GM18951 (cell line): Measurements from ENCODE around the gene PCNX1.
"Not testable (repeated sequence)": the region's sequence is repeated elsewhere in the genome, so short reads cannot be mapped to it uniquely, and the experiment has no call there.

Experiments
- POLR2A ChIP-seq: IDR thresholded peaks from 4 replicates; pipeline ENCODE4 v1.6.1; 2011; ENCODE audit warnings: mild to moderate bottlenecking; ENCODE audit not compliant: insufficient read length, insufficient read depth; ENCODE audit errors: extremely low read depth
- in situ Hi-C: fragments of 300-500 bp; cut with MboI; formaldehyde crosslinking; loops from one replicate; pipeline ENCODE4 v1.12.0; 2022; ENCODE audit warnings: low sequenced_read_pairs, mixed read lengths, inconsistent platforms; ENCODE audit not compliant: unreplicated experiment

The PCNX1 gene

GRCh38 chr14:71031000-71031399, 123.7 kb downstream of the PCNX1 start:
- no peak for TF ChIP-seq POLR2A
- in situ Hi-C loops, result no loop called here

DNA sequence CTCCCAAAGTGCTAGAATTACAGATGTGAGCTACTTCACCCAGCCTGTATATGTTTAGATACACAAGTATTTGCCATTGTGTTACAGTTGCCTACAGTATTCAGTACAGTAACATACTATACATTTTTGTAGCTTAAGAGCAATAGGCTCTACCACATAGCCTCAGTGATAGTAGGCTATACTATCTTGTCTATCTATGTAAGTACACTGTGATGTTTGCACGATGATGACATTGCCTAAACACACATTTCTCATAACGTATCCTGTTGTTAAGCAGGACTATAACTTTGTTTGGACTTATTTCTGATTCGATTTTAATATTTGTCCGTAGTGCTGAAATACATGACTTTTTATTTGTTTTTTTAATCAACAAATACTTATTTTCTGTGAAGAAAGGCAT, 129.2 kb downstream of the PCNX1 start:
- in situ Hi-C loops, result no loop called here
- TF ChIP-seq POLR2A, result no peak

DNA sequence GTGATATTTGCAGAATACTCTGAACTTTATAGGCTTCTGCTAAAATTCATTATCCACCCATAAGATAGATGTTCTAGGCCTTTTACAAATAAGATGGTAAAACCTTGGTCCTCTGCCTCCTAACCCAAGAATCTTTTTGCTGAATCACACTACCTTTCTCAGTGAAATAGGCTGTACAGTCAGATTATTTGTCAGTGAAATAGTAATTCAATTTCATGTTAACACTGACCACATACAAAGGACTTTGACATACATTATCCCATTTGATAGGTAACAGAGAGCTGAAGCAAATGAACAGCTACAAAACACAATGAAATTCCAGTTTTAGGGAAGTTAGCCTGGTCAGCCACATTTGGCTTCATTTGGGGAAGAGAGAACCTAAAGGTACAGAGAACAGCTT, 141.1 kb downstream of the PCNX1 start:
- in situ Hi-C loops, result no loop called here
- TF ChIP-seq POLR2A, result no peak

GRCh38 chr14:71049435-71050133, 142.3 kb downstream of the PCNX1 start:
- in situ Hi-C loops, result no loop called here
- TF ChIP-seq POLR2A, result no peak

DNA sequence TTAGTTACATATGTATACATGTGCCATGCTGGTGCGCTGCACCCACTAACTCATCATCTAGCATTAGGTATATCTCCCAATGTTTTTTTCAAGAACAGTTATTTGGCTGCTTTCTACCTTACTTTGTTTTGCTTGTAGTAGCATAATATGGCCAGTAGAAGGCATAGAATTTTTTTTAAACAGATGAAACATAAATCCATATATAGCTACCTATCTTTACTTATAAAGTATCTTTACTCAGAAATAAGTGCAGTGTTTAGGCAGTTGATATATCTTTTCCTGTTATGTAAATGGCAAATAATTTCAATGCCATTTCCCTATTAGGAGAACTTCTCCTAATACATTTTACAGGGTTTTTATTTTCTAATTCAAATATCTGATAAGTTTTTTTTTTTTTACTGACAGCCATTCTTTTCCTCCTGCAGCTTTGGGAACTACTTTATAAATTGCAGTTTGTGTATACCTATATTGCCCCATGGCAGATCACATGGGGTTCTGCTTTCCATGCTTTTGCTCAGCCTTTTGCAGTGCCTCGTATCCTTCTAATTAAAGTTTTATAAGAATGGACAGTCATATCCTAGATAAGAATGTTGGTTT, 143.1 kb downstream of the PCNX1 start:
- in situ Hi-C loops, result no loop called here

GRCh38 chr14:71054706-71055105, 147.4 kb downstream of the PCNX1 start:
- in situ Hi-C loops, result no loop called here

More for the DNA sequence above, 143.1 kb downstream of the PCNX1 start:
- TF ChIP-seq POLR2A, result no peak

GRCh38 chr14:71056168-71056567, 148.9 kb downstream of the PCNX1 start:
- in situ Hi-C loops, result no loop called here
- no peak for TF ChIP-seq POLR2A

More at GRCh38 chr14:71054706-71055105, 147.4 kb downstream of the PCNX1 start:
- no peak for TF ChIP-seq POLR2A

DNA sequence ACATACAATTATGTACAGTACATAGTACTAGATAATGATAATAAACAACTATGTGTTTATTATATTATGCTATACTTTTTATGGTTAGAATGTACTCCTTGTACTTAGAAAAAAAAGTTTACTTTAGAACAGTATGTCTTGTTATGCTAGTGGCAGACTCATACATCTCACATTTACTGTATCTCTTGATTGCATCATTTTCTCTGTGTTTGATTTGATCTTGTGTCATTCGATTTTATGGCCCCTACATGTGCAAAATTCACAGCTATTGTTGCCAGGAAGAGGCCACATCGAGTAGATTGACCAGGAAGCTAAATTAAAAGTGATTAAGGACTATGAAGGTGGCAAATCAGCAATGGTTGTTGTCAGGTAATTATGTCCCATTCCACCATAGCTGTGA, 153.0 kb downstream of the PCNX1 start:
- in situ Hi-C loops, result no loop called here
- TF ChIP-seq POLR2A, result no peak

DNA sequence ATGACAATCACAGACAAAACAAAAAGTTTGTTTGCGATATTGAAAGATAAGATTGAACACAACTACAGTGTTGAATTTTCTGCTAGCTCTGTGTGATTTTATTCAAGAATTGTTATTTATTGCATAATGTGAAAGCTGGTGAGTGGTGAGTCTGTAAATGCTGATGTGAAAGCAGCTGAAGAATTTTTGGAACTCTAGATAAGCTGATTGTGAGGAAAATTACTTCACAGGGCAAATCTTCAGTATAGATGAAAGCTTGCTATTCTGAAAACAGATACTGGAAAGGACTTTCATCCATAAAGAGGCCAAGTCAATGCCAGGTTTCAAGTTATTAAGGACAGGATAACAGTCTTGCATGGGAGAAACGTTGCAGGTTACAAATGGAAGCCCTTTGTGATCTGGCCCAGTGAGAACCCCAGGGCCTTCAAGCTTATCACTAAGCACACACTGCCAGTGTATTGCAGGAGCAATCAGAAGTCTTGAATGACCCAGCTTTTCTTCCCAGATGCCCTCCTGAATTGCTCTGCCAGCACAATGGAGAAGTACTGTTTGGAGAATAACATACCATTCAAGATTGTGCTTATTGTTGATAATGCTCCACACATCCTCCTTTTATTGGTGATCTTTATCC, 153.7 kb downstream of the PCNX1 start:
- no peak for TF ChIP-seq POLR2A
- in situ Hi-C loops, result no loop called here

DNA sequence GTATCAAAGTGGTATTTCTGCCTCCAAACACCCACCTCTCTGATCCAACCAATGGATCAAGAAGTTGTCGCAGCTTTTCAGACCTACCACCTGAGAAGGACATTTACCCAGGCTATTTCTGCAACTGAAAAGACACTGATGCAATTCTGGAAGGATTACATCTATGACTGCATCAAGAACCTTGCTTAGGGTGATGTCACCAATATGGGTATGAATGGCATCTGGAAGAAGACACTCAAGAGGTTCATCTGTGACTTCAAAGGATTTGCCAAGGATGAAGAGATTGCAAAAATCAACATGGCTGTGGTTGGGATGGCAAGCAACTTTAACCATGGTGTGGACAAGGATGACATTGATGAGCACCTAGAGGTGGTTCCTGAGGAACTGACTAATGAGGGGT, 154.2 kb downstream of the PCNX1 start:
- in situ Hi-C loops, result no loop called here
- no peak for TF ChIP-seq POLR2A

DNA sequence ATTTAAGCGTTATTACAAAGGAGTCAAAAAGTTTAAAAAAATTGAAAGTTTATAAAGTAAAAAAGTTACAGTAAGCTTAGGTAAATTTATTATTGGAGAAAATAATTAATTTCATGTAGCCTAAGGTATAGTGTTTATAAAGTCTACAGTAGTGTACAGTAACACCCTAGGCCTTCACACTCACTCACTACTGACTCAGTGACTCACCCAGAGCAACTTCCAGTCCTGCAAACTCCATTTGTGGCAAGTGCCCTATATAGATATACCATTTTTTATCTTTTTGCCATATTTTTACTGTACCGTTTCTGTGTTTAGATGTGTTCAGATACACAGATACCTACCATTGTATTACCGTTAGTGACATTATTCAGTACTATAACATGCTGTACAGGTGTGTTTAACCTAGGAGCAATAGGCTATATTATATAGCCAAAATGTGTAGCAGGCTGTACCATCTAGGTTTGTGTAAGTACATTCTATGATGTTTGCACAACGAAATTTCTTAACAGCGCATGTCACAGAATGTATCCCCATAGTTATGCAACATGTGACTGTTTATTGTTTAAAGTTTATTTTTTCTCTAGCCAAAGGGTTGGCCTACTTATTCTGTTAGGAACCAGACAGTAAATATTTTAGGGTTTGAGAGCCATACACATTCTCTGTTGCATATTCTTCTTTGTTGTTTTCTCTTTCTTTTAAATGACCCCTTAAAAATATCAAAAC, 155.5 kb downstream of the PCNX1 start:
- in situ Hi-C loops, result no loop called here
- TF ChIP-seq POLR2A, result no peak

DNA sequence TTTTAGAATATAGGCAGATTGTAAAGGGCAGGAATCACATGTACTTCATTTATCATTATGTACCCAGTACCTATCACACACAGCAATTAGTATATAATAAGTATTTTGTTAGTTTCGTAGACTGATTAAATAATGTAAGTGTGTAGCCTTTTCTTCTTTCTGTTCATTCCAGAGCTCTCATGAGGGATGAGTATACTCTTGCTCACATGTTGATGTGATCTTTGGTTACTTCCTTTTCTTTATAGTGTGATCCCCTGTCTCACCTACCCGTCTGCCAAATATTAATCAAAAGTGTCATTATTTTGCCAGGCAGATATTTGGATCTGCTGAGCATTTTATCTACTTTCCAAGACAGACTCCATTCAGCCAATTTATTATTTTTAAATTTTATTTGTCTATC, 156.1 kb downstream of the PCNX1 start:
- TF ChIP-seq POLR2A, result no peak
- in situ Hi-C loops, result no loop called here

- in situ Hi-C loops, result not testable (repeated sequence)
Measured at GRCh38 chr14:71064747-71065146, 157.5 kb downstream of the PCNX1 start.
